H4 (cell line): ENCODE results near the gene NFXL1. TPM values are rescaled to one million over a fixed set of nuclear protein-coding genes. Genes with fewer than 3 reads are reported as not detected.

ENCODE experiments used
- DNase-seq: peaks from one replicate; pipeline ENCODE4 v3.0.0-alpha.2; 2015; ENCODE audit warnings: low spot score
- total RNA-seq: library from RNA; depleted of rRNA; stranded (reverse); fragments of >200 nt; shearing (Covaris generic); gene quantifications from 2 replicates; pipeline ENCODE4 v1.2.3, GENCODE V29; 2014; rRNA removed

The NFXL1 gene
- total RNA-seq, 1 experiment from 2014 or later = 5.7 TPM

DNA sequence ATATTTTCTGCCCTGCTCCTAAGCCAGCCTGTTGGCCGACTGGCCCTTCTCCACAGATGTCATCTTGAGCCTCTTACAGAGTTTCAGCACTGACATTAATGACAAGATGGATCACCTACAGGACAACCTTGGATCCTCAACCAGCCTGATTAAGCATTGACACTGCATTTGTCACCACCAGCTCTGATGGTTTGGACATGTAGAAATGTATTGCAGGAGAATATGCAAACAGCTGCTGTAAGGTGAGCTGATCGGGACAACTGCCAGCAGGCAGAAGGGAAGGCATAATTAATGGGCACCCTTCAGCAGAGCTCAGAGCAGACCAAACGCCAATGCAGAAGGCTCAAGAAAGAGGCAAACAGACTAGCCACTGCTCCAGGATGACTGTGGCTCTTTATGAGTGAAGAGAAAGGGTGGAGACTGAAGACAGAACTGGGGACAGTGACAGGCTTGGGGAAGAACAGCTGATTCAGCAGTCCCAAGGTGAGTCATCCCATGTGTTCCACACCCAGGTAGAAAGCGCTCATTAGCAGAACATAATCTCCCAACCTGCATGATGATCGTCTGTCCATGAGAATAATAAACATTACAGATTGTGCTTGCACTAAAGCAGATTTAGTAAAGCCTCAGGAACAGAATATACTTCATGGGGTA, 83.2 kb downstream of the NFXL1 start:
- no peak for DNase-seq

- no peak for DNase-seq
Observed at GRCh38 chr4:47830265-47831025, 83.9 kb downstream of the NFXL1 start.

GRCh38 chr4:47829438-47829837, 84.9 kb downstream of the NFXL1 start:
- no peak for DNase-seq

GRCh38 chr4:47827343-47828047, 86.9 kb downstream of the NFXL1 start:
- no peak for DNase-seq

GRCh38 chr4:47824840-47825239, 89.5 kb downstream of the NFXL1 start:
- DNase-seq = no peak

- no peak for DNase-seq
Observed at GRCh38 chr4:47819178-47819577, 95.2 kb downstream of the NFXL1 start.

GRCh38 chr4:47817275-47817674, 97.1 kb downstream of the NFXL1 start:
- DNase-seq = no peak

DNA sequence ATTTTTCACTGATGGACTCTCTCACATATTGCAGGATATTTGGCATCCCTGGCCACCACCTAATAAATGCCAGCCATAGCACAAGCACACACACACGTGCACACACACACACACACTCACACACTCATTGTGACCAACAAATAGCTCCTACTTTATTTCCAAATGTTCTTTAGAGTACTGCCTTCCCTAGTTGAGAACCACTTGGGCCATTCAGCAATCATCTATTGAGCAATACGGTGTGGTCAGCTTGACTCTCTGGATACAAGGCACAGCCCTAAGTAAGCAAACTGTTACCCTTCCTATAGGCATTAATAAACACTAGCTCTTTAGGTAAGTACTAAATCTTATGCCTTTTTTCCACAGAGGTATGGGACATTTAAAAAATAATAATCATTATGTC, 97.6 kb downstream of the NFXL1 start:
- no peak for DNase-seq

GRCh38 chr4:47814618-47815295, 99.6 kb downstream of the NFXL1 start:
- no peak for DNase-seq

DNA sequence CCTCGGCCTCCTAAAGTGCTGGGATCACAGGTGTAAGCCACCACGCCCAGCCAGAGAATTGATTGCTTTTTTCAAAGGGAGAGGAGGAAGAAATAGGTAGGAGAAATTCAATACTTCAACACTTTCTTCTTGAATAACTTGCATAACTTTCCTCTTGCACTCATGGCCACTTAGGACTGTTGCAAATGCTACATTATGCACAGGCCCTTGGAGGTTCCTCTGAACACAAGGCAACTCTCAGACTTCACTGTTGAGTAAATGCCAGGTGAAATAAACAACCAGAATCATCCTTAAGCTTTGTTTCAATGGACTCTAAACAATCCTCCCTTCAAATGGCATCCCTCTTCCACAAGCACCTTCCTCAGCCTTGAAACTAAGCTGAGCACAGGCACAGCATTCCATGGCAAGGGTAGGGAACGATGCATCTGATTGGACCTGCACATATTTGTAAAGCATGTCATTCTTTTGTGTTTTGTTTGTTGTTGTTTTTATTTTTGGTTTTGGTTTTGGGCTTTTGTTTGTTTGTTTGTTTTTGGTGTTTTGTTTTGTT, 104.7 kb downstream of the NFXL1 start:
- DNase-seq = no peak

- no peak for DNase-seq
Observed at GRCh38 chr4:47804598-47804997, 109.8 kb downstream of the NFXL1 start.

DNA sequence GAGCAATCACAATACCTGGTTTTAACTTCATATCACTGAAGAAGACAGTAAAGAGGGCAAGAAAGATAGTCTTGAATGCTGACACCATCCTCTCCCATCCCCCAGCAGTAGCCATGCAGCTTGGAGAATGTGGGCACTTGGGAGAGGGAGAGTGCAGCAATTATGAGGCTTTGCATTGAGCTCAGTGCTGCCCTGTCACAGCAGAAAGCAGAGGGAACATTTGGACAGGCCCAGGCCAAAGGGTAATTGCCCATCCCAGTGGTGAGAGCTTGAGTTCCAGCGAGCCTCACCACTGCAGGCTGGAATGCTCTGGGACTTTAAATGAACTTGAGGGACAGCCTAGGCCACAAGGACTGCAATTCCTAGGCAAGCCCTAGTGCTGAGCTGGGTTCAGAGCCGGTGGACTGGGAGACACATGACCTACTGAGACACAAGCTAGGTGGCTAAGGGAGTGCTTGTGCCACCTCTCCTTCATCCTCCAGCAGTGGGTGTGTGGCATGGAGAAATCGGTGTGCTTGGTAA, 112.8 kb downstream of the NFXL1 start:
- DNase-seq = no peak

DNA sequence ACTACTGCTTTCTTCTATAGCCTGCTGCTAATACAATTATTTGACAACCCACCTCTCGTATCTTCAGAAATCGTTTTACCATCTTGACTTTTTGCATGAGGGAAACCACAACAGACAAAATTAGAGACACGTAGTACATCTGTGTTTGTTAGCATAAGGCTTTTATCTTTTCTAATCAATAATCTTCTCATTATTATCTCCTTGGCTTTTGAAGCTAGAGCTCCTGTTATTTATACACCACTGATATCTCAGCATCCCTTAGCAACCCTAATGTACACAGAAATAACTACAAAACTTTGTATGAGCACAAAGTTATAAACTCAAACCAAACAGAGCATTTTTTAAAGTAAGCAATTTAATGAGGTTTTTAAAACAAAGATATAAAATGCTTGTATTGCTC, 116.2 kb downstream of the NFXL1 start:
- DNase-seq = no peak

Other genes with a start within 250 kb of the NFXL1 start
- 0.10 and 0.25 TPM in 2 replicates for gene CORIN, start 76.5 kb downstream of the NFXL1 start, total RNA-seq
- gene CNGA1, start 102.1 kb upstream of the NFXL1 start, total RNA-seq = not detected in 2 replicates
- 0.37 and 1.5 TPM in 2 replicates for gene NIPAL1, start 102.2 kb upstream of the NFXL1 start, total RNA-seq
- gene TXK, start 219.7 kb upstream of the NFXL1 start, total RNA-seq = 0.06 and 0.64 TPM in 2 replicates